Smooth muscle cell of the brain vasculature (primary cell): Measurements from ENCODE around the gene TMEM229A.
"Not testable (repeated sequence)": the region's sequence is repeated elsewhere in the genome, so short reads cannot be mapped to it uniquely, and the experiment has no call there.

ENCODE experiments used
- DNase-seq: peaks from one replicate; pipeline ENCODE4 v3.0.0-alpha.2; 2012; ENCODE audit warnings: low read depth, low spot score

The TMEM229A gene

DNA sequence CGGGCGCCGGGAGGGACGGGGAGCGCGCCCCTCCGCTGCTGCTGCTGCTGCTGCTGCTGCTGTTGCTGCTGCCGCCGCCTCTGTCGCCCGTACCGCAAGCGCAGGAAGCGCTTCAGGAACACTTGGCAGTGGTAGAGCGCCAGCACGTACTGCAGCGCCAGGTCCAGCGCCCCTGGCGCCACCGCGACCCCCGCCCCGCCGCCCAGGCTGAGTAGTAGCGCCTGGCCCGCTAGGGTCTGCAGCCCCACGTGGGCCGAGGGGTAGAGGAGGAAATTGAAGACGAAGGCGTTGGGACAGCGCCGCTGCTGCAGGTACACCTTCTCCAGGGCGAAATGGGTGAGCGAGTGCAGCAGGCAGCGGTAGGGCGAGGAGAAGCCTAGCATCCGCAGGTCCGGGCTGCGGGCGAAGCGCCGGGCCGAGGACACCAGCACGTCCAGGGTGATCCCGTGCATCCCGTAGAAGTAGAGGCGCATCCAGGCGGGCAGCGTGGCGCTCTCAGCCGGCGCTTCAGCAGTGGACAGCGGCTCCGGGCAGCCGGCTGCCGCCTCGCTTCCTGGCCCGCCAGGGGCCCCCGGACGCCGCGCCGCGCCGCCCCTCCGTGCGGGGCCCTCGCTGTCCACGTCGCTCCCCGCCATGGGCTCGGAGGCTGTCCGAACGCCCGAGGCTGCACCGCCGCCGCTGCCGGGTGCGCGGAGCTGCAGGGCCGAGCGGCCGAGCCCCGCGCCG, at the start of gene TMEM229A:
TSS of gene TMEM229A (minus strand) at position 699 of the 726 bp plus-strand sequence. CDS start at position 635, 64 bp downstream.
- DNase-seq = peak; percentile 10

- DNase-seq = not testable (repeated sequence)
These were observed 49.4 kb upstream of the TMEM229A start for GRCh38 chr7:124082234-124082633.

DNA sequence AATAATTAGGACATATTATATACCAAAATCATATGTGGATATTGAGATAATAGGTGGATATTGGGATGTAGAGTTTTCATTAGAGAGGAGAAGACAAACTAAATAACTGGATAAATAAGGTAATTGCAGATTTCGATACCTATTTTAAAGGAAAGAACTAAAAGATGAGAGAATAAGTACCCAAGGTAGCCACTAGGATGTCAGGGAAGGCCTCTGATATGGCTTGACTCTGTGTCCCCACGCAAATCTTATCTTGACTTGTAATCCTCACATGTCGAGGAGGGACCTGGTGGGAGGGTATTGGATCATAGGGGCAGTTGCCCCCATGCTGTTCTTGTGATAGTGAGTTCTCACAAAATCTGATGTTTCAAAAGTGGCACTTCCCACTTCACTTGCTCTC, 44.7 kb upstream of the TMEM229A start:
- DNase-seq = no peak

DNA sequence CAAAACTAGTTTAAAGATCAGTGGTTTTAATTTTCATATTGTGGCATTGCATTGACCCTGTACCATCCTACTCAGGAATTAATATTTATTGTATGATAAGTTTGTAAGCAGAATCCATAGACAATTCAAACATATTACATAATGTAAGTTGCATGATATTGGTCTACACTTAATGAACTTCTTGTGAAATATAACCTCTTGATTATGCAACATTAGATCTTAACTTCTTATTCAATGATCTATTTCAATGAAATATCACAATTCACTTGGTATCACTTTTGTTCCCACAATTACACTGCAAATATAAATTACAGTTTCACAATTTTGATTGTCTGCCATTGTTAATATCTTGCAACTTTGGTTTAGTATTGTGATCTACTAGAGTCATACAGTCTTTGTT, 44.0 kb upstream of the TMEM229A start:
- no peak for DNase-seq

- DNase-seq = no peak
These were observed 41.1 kb upstream of the TMEM229A start for GRCh38 chr7:124074007-124074406.

DNA sequence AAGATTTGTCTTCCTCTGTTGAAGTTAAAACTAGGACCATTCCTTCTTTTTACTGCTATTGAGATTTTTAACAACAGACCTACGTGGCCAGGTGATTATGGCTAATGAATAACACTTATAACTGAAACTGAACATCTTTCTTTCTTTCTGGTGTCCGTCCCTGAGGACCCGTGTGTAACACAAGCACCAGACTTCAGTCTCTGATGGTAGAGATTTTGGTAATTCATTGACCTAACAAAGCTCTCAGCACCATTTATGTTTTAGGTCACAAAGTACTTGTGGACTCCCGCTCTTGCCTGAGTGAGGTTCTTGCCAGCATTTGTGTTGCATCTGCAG, 40.4 kb upstream of the TMEM229A start:
- DNase-seq = no peak

- DNase-seq = peak; percentile 13
These were observed 39.9 kb upstream of the TMEM229A start for GRCh38 chr7:124072603-124073309.

GRCh38 chr7:124071843-124072242, 39.0 kb upstream of the TMEM229A start:
- DNase-seq = no peak

DNA sequence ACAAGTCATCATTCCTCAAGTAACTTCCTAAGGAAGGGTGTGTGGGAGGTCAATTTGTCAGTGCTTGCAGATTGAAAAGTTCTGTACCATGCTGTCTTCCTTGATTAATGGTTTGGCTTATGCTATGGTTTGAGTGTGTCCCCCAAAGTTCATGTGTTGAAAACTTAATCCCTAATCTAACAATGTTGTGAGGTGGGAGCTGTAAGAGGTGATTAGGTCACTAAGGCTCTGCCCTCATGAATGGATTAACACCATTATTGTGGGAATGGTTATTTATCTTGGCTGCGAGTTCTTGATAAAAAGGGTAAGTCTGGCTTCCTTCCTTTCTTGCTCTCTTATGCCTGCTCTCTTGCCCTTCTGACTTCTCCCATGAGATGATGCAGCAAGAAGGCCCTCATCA, 29.3 kb upstream of the TMEM229A start:
- no peak for DNase-seq

- DNase-seq = no peak
These were observed 27.7 kb upstream of the TMEM229A start for GRCh38 chr7:124060528-124060927.

GRCh38 chr7:124059375-124059774, 26.5 kb upstream of the TMEM229A start:
- no peak for DNase-seq

DNA sequence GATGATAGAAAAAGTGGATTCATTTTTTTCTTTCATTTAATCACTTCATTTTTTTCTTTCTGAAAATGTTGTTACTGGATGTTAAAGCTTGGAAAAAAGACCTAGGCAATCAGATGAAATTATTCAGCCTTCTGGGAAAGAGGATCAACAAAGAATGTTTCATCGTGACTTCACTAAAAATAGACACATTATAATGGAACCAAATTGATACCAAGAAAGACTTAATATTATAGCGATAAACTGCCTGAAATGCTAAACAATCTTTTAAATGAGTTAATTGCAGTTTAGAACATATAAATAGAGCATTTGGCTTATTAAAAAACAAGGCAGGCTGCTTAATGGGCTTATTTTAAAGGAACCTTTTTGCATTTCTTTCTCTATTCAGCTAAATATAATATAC, 25.6 kb upstream of the TMEM229A start:
- DNase-seq = no peak

DNA sequence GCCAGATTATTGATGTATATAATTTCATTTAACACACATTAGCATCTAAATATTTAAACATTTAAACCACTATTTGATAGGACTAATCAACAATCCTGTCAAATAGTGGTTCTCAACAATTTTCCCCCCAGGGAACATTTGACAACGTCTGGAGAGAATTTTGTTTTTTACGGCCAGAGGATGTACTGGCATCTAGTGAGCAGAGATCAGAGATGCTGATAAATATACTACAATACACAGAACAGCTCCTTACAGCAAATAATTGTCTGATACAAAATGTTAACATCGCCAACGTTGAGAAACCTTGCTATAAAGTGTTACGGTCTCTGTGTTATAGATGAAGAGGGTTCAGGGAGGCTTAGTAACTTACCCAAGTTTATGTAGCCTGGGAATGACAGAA, 25.0 kb upstream of the TMEM229A start:
- no peak for DNase-seq

- DNase-seq = no peak
These were observed 23.4 kb upstream of the TMEM229A start for GRCh38 chr7:124056234-124056633.

GRCh38 chr7:124051681-124052377, 19.0 kb upstream of the TMEM229A start:
- DNase-seq = no peak

GRCh38 chr7:124042826-124043225, 10.0 kb upstream of the TMEM229A start:
- DNase-seq = no peak

GRCh38 chr7:124041439-124041838, 8.6 kb upstream of the TMEM229A start:
- no peak for DNase-seq

DNA sequence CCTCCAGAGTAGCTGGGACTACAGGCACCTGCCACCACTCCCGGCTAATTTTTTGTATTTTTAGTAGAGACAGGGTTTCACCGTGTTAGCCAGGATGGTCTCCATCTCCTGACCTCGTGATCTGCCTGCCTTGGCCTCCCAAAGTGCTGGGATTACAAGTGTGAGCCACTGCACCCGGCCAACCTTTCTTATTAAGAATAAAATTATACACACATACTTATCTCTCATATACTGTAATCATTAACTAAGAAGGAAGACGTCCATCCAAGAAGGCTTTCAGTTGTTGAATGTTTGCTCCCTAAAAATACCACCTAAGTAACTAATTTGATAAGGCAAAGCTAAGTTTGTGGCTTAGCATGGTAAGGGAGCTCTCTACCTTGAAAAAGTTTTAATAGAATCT, 5.0 kb upstream of the TMEM229A start:
- not testable (repeated sequence) for DNase-seq

- no peak for DNase-seq
These were observed 2.8 kb upstream of the TMEM229A start for GRCh38 chr7:124035706-124036105.

GRCh38 chr7:124034754-124035100, 1.9 kb upstream of the TMEM229A start:
- no peak for DNase-seq

GRCh38 chr7:124033807-124034753, 1.2 kb upstream of the TMEM229A start:
- DNase-seq = no peak
